ENCODE measurements around the gene MICA.
"Not testable (repeated sequence)": the region's sequence is repeated elsewhere in the genome, so short reads cannot be mapped to it uniquely, and the experiment has no call there.

The MICA gene

DNA sequence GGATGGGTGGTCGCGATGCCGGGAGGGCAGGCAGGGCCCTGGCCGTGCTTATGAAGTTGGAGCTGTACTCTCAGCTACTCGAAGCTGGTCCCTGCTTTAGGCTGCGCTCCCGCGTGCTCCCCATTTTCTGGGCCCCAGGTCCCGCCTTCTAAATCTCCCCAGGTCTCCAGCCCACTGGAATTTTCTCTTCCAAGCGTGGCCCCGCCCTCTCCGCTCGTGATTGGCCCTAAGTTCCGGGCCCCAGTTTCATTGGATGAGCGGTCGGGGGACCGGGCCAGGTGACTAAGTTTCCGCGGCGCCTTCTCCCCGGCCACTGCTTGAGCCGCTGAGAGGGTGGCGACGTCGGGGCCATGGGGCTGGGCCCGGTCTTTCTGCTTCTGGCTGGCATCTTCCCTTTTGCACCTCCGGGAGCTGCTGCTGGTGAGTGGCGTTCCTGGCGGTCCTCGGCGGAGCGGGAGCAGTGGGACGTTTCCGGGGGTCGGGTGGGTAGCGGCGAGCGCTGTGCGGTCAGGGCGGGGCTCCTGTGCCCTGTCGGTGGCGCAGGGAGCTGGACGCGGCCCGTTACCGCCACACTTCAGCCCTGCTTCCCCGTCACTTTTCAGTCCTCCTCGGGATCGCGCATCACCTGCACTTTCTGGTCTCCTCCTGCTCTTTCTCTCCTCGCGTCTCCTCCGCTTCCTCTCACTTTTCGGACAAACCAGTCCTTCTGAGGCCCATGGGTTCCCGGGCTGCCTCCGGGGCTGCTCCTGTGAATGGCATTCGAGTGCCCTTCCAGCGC is at the start of gene MICA:
MICA (plus strand) TSS at position 313 of the 778 bp plus-strand sequence; CDS start at position 351, 38 bp downstream.
- DNase-seq (ENCODE audit: low read depth in 2 of 3, low spot score in 2 of 3): peak; percentile 29 to 42 (median 40)

DNA sequence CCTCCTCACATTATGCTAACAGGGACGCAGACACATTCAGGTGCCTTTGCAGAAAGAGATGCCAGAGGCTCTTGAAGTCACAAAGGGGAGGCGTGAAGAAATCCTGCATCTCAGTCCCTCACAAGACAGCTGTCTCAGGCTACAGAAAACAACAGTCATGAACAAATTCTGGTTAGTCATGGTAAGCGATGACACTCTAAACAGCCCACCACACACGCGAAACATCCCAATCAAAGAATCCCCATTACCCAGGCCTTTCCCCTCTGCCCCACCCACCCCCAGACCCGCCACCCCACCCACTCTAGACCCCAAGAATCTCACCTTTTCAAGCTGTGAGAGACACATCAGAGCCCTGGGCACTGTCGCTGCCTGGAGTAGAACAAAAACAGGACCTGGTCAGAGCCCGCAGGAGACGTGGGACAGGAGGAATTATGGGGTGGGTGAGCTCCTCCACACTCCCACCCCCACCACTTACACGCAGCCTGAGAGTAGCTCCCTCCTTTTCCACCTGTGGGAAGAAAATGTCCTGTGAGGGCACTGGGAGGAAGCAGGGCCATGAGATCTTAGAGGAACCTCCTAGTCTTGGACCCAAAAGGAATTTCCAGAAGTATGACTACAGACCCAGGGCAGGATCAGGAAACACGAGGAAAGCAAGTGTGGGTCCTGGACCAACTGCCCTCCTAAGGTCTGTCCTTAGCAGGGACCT is 49.1 kb upstream of the MICA start:
- no peak for DNase-seq (ENCODE audit: low read depth in 2 of 3, low spot score in 2 of 3)

DNA sequence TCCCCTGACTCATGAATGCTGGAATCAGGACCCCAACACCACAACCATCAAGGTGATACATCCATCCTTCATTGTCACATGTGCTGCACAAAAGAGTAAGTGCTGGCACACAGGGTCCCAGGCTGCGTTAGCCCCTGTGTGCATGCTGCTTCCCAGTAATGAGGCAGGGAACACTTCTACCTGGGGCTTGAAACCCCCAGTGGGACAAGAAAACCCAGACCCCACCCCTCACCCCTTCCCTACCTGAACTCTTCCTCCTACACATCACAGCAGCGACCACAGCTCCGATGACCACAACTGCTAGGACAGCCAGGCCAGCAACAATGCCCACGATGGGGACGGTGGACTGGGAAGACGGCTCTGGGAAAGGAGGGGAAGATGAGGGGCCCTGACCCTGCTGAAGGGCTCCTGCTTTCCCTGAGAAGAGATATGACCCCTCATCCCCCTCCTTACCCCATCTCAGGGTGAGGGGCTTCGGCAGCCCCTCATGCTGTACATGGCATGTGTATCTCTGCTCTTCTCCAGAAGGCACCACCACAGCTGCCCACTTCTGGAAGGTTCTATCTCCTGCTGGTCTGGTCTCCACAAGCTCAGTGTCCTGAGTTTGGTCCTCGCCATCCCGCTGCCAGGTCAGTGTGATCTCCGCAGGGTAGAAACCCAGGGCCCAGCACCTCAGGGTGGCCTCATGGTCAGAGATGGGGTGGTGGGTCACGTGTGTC is 48.4 kb upstream of the MICA start:
- DNase-seq (ENCODE audit: low read depth in 2 of 3, low spot score in 2 of 3): no peak

DNA sequence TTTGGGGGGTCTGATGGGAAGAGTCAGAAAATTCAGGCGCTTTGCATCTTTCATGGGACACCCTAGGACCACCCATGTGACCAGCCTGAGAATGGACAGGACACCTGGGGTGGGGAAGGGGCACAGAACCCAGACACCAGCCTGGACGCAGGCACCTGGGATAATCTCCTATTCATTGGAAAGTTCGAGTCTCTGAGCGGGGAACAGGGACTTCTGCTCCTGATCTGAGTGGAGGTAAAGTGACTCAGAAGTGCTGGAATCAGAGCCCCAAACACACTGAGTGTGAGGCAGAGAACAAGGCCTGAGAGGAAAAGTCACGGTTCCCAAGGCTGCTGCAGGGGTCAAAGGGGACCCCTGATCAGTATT is 47.8 kb upstream of the MICA start:
- DNase-seq (ENCODE audit: low read depth in 2 of 3, low spot score in 2 of 3): no peak

DNA sequence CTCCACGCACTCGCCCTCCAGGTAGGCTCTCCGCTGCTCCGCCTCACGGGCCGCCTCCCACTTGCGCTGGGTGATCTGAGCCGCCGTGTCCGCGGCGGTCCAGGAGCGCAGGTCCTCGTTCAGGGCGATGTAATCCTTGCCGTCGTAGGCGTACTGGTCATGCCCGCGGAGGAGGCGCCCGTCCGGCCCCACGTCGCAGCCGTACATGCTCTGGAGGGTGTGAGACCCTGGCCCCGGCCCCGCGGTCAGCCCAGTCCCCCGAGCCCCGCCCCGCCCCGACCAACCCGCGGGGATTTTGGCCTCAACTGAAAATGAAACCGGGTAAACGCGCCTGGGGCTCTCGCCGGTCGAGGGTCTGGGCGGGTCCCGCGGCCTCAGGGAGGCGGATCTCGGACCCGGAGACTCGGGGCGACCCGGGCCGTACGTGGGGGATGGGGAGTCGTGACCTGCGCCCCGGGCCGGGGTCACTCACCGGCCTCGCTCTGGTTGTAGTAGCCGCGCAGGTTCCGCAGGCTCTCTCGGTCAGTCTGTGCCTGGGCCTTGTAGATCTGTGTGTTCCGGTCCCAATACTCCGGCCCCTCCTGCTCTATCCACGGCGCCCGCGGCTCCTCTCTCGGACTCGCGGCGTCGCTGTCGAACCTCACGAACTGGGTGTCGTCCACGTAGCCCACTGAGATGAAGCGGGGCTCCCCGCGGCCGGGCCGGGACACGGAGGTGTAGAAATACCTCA is 47.0 kb upstream of the MICA start:
- no peak for DNase-seq (ENCODE audit: low read depth in 2 of 3, low spot score in 2 of 3)

DNA sequence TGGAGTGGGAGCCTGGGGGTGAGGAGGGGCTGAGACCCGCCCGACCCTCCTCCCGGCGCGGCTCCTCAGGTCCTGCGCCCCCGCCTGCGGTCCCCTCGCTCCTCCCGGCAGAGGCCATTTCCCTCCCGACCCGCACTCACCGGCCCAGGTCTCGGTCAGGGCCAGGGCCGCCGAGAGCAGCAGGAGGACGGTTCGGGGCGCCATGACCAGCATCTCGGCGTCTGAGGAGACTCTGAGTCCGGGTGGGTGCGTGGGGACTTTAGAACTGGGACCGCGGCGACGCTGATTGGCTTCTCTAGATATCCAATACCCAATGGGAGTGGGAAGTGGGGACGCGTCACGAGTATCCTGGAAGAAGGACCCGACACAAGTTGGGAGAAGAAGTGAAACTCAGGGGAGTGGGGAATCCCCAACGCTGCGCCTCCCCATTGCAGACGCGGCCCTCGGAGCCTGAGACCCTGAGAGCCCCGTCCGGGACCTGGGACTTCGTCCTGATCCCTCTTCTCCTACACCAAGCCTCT is 46.4 kb upstream of the MICA start, which contains the start of gene HLA-B:
HLA-B (minus strand) TSS at position 234 of the 521 bp plus-strand sequence; CDS start at position 213, 21 bp downstream.
- DNase-seq (ENCODE audit: low read depth in 2 of 3, low spot score in 2 of 3): no peak

DNA sequence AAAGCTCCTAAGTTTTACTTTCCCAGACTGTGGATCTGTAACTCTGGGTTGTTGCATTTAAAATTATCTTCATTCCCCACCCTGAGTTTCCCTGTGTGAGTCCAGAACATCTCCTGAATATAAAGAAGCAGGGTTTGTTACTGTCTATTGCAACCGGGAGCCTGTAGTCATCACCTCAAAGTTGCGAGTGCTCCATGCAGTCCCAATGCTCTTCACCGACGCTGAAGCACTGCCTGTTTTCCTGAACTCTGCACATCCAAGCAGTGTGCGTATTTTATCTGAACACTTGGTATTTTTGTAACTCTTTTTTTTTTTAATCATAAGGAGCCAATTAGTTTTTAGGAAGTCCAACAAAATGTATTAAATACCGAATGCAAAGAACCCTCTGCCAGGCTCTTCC is 45.5 kb upstream of the MICA start:
- no peak for DNase-seq (ENCODE audit: low read depth in 2 of 3, low spot score in 2 of 3)

- no peak for DNase-seq (ENCODE audit: low read depth in 2 of 3, low spot score in 2 of 3)
These were observed 45.1 kb upstream of the MICA start for GRCh38 chr6:31358302-31358701.

- DNase-seq (ENCODE audit: low read depth in 2 of 3, low spot score in 2 of 3): no peak
These were observed 43.8 kb upstream of the MICA start for GRCh38 chr6:31359581-31359980.

DNA sequence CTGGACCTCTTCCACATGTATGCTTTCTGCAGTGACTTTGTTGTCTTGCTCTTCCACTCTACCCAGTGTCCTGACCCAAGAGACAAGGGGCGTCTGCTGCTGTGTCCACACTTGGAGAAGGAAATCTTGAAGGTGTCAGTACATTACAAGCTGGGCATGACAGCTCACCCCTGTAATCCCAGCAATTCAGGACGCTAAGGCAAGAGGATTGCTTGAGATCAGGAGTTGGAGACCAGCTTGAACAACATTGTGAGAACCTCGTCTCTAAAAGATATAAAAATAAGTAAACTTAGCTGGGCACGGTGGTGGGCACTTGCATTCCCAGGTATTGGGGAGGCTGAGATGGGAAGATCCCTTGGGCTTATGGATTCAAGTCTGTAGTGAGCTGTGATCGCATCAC is 40.6 kb upstream of the MICA start:
- DNase-seq (ENCODE audit: low read depth in 2 of 3, low spot score in 2 of 3): no peak

- DNase-seq (ENCODE audit: low read depth in 2 of 3, low spot score in 2 of 3): no peak
These were observed 39.6 kb upstream of the MICA start for GRCh38 chr6:31363811-31364210.

DNA sequence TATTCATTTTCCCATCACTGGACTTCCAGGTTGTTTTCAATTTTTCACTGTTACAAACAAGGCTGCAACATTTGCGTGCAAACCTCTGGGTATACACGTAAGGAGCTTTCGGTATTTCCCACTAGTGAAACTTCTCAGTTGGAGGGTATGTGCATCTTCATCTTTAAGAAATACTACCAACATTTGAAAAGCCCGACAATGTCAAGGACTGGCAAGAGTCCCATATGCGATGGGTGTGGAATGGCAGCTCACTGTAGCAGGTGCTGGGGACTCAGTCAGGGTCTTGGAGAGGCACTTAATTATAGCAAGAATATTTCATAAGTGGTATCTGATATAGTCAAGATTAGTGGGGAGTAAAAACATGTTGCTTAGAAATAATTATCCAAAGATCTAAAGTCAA is 37.5 kb upstream of the MICA start:
- DNase-seq (ENCODE audit: low read depth in 2 of 3, low spot score in 2 of 3): no peak

DNA sequence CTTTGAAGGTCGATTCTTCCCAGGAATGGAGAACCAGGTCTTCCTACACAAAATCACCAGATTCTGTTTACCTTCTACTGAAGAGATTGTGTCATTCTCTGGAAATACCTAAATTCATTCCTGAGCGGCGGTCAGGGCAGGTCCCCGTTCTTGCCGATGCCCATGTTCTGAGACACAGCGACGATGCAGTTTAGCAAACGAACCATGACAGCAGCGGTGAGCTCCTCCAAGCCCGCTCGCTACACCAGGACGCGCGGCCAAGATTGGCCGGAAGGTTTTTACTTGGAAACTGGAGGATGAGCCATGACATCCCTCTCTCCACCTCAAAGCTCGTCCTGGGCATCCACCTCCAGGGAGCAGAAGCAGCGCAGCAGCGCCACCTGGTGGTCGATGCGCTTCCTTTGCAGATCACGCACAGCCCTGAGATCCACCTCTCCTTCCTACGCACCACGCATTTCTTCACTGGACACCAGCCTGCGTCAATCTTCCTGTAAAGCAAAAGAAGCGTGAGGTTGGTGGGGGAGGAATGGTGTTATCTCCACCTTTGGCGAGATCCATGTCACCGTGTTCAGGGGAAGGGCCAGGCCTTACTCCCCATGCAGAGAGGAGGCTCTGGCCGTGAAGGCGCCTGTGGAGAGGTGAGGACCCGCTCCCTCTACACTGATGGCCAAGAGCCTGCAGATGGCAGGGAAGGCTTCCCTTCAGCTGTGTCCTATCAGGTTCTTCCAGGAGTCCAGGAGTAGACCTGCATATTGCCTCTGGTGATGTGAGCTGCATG is 36.5 kb upstream of the MICA start:
- DNase-seq (ENCODE audit: low read depth in 2 of 3, low spot score in 2 of 3): peak; percentile 51 to 94 (median 82)

- DNase-seq (ENCODE audit: low read depth in 2 of 3, low spot score in 2 of 3): no peak
These were observed 34.9 kb upstream of the MICA start for GRCh38 chr6:31368461-31368860.

GRCh38 chr6:31374118-31374517 is 29.3 kb upstream of the MICA start:
- not testable (repeated sequence) for DNase-seq (ENCODE audit: low read depth in 2 of 3, low spot score in 2 of 3)

DNA sequence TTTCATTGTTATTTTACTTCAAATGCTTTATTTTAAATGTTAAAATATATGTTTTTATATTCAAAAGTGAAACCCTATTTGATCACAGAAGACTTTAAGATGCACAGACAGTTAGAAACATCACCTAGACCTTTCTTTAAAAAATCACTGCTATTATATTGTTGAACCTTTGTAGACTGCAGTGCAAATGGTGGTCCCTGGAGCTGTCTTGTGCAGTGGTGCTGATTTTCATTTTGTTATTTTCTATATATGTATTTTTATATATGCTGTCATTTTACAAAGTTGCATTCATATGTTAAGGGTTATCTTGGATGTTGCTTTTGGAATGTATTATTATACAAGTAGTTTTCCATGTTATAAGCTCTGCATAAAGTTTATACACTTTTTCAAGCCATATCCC is 27.7 kb upstream of the MICA start:
- DNase-seq (ENCODE audit: low read depth in 2 of 3, low spot score in 2 of 3): no peak

DNA sequence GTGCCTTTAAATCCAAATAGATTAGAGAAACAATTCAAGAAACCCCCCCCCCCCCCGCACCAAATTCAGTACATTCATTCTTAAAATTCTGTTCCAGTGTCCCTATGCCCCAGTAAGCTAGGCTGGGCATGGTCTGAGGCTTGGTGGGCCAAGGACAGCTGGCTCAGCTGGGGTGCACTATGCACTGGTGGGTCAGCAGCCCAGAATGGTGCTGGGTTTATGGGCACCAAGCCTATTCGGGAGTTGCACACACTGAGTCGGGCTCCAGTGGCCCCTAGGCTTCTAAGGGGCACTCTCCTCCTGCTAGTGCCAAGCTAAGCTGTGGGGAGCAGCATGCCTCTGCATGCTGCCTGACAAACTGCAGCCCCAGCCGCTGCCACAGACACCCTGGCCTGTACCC is 26.4 kb upstream of the MICA start:
- no peak for DNase-seq (ENCODE audit: low read depth in 2 of 3, low spot score in 2 of 3)

GRCh38 chr6:31378062-31378720 is 25.2 kb upstream of the MICA start:
- DNase-seq (ENCODE audit: low read depth in 2 of 3, low spot score in 2 of 3): no peak

GRCh38 chr6:31378721-31379103 is 24.7 kb upstream of the MICA start:
- DNase-seq (ENCODE audit: low read depth in 2 of 3, low spot score in 2 of 3): no peak

DNA sequence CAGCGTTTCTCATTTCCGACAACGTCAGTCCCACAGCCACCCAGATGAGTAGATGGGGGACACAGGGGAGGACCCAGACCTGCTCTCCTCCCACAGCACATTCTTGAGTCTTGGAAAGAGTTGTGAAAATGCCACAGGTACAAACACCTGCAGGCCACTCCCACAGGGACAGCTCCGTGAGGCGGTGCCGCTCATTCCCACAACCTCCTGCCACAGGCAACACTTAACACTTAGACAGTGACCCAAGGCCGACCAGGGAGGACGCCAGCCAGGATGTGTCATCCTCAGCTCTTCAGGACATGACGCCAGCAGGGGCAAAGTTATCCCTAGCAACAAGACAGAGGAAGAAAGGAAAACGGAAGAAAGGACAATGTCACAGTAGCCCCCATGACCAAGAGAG is 23.5 kb upstream of the MICA start:
- DNase-seq (ENCODE audit: low read depth in 2 of 3, low spot score in 2 of 3): no peak
